K562 (cell line): ENCODE data around the gene JPT1. TPM values are rescaled to one million over a fixed set of nuclear protein-coding genes. Genes with fewer than 3 reads are reported as not detected.
A peak's percentile ranks its signal among the peaks of the same experiment; 100 is the strongest.

Experiments used
- ATF7 ChIP-seq: fragments of 450-650 bp; IDR thresholded peaks from 2 replicates; pipeline ENCODE4 v1.7.1; 2014; ENCODE audit warnings: mild to moderate bottlenecking, moderate library complexity
- BHLHE40 ChIP-seq: IDR thresholded peaks from 2 replicates; pipeline ENCODE4 v1.6.1; 2011; ENCODE audit warnings: low read length, improper control_type of control experiment
- BRF1 ChIP-seq: IDR thresholded peaks from 3 replicates; pipeline ENCODE4 v1.6.1; 2011; ENCODE audit warnings: borderline replicate concordance, mild to moderate bottlenecking; ENCODE audit not compliant: insufficient read length; ENCODE audit errors: extremely low read depth
- C11orf30 ChIP-seq: fragments of 450-650 bp; IDR thresholded peaks from 2 replicates; pipeline ENCODE4 v1.6.1; 2016; ENCODE audit warnings: low read depth, mild to moderate bottlenecking
- CSDE1 ChIP-seq, 2 experiments: fragments of 450-650 bp; IDR thresholded peaks; 2 replicates each; pipeline ENCODE4 v1.6.1; 2016; ENCODE audit warnings: mild to moderate bottlenecking in 1 of 2
- ELF1 ChIP-seq: fragments of 200-800 bp; sonication (Bioruptor generic); IDR thresholded peaks from 2 replicates; pipeline ENCODE4 v1.6.1; 2016; ENCODE audit warnings: missing genetic modification characterization, missing compliant biosample characterization
- IRF2 ChIP-seq: sonication (generic); formaldehyde crosslinking; IDR thresholded peaks from 2 replicates; pipeline ENCODE4 v1.8.1; 2022; ENCODE audit warnings: mild to moderate bottlenecking, missing genetic modification reagents
- KAT8 ChIP-seq: fragments of 450-650 bp; IDR thresholded peaks from 2 replicates; pipeline ENCODE4 v1.6.1; 2016; ENCODE audit warnings: low read depth, mild to moderate bottlenecking
- KLF16 ChIP-seq: IDR thresholded peaks from 2 replicates; pipeline ENCODE4 v1.6.1; 2016; ENCODE audit warnings: antibody characterized with exemption
- NRF1 ChIP-seq, 2 experiments: fragments of 450-650 bp; IDR thresholded peaks in 1 of 2; conservative IDR thresholded peaks in 1 of 2; 2 replicates each; pipeline ENCODE4 v1.6.1; 2014; ENCODE audit warnings: mild to moderate bottlenecking in 2 of 2
- RCOR1 ChIP-seq, 2 experiments: IDR thresholded peaks; 2 replicates each; pipeline ENCODE4 v1.6.1; 2012; ENCODE audit warnings: low read depth in 2 of 2, low read length in 2 of 2, borderline replicate concordance in 1 of 2, improper control_type of control experiment in 1 of 2
- ZBTB7A ChIP-seq: IDR thresholded peaks from 2 replicates; pipeline ENCODE4 v1.6.1; 2011; ENCODE audit warnings: low read depth, mild to moderate bottlenecking, low read length, moderate library complexity, borderline replicate concordance; ENCODE audit not compliant: control insufficient read depth
- ZNF140 ChIP-seq: fragments of 250-450 bp; sonication (Bioruptor Pico); IDR thresholded peaks from 2 replicates; pipeline ENCODE4 v1.8.0; 2021; ENCODE audit warnings: moderate library complexity, mild to moderate bottlenecking, inconsistent platforms
- ZZZ3 ChIP-seq: fragments of 450-650 bp; IDR thresholded peaks from 2 replicates; pipeline ENCODE4 v1.6.1; 2016; ENCODE audit warnings: antibody characterized with exemption, mild to moderate bottlenecking, moderate library complexity
- polyA plus RNA-seq, 8 experiments: library from polyadenylated mRNA; depleted of rRNA in 4 of 8; stranded (reverse) in 5 of 8; unstranded in 3 of 8; fragments of >200 nt; fragmentation: Nextera tagmentation in 2 of 8; fragmentation: Illumina TruSeq in 1 of 8; extraction: Ambion mirVana in 2 of 8; extraction: Trizol in 1 of 8; gene quantifications; 2 replicates each; pipeline versions ENCODE4 v1.2.1 to v1.2.3, GENCODE V29; 2011 to 2014; ENCODE audit warnings: inconsistent platforms in 1 of 8, missing spikeins in 1 of 8
- total RNA-seq, 7 experiments: library from RNA; depleted of rRNA in 6 of 7; stranded (reverse); fragments of >200 nt in 6 of 7; fragmentation: Illumina TruSeq in 2 of 7; extraction: Trizol in 2 of 7; gene quantifications; 2 replicates each; pipeline versions ENCODE4 v1.2.1 to v1.2.3, GENCODE V29; 2011 to 2021; ENCODE audit warnings: low replicate concordance in 1 of 7
- TF ChIP-seq, protein P1 (sequence below): fragments of 250-450 bp; sonication (Bioruptor Pico); IDR thresholded peaks from 2 replicates; pipeline ENCODE4 v1.8.0; 2021; ENCODE audit warnings: mild to moderate bottlenecking, moderate library complexity
- TF ChIP-seq, protein P2 (sequence below), 2 experiments: fragments of 450-650 bp in 1 of 2; sonication (generic) in 1 of 2; formaldehyde crosslinking in 1 of 2; IDR thresholded peaks; 2 replicates each; pipeline versions ENCODE4 v1.7.1 to v1.9.0; 2016 to 2022; ENCODE audit warnings: inconsistent platforms in 1 of 2, mild to moderate bottlenecking in 1 of 2, missing genetic modification reagents in 1 of 2

Gene JPT1
- total and polyA plus RNA-seq, 9 of the 15 experiments (the other 6 are each of a cell fraction or from before 2014, with no cell fraction given), result 56.7 to 292 (median 144) TPM

DNA sequence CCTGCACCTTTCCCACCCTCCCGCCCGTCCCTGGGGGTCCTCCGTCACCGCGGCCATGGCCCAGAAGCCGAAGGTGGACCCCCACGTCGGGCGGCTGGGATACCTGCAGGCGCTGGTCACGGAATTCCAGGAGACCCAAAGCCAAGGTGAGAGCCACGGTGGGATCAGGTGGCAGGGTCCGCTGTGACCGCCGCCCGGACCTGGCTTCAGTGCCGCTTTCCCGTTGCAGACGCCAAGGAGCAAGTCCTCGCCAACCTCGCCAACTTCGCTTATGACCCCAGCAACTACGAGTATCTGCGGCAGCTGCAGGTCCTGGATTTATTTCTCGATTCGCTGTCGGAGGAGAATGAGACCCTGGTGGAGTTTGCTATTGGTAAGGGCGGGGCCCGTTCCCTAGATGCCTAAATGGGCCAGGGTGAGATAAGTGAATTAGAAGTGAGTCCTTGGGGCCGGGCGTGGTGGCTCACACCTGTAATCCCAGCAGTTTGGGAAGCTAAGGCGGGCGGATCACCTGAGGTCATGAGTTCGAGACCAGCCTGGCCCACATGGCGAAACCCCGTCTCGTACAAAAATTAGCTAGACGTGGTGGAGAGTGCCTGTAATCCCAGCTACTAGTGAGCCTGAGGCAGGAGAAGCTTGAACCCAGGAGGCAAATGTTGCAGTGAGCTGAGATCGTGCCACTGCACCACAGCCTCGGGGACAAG is 43.9 kb downstream of the JPT1 start (continued):
- no peak for TF ChIP-seq C11orf30
- no peak for TF ChIP-seq ELF1 (tag)
- TF ChIP-seq, protein P1, sequence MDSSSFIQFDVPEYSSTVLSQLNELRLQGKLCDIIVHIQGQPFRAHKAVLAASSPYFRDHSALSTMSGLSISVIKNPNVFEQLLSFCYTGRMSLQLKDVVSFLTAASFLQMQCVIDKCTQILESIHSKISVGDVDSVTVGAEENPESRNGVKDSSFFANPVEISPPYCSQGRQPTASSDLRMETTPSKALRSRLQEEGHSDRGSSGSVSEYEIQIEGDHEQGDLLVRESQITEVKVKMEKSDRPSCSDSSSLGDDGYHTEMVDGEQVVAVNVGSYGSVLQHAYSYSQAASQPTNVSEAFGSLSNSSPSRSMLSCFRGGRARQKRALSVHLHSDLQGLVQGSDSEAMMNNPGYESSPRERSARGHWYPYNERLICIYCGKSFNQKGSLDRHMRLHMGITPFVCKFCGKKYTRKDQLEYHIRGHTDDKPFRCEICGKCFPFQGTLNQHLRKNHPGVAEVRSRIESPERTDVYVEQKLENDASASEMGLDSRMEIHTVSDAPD (CRISPR knock-in tag), result no peak
- TF ChIP-seq BHLHE40, result no peak
- TF ChIP-seq ATF7, result peak; percentile 25; the same call in 1 of the 2 replicates
- TF ChIP-seq ZBTB7A, result peak; percentile 13; the same call in 1 of the 2 replicates
- no peak for TF ChIP-seq KAT8
- no peak for TF ChIP-seq ZZZ3
- TF ChIP-seq NRF1 (conservative IDR thresholded peaks at IDR 0.05 in 1 of 2, IDR thresholded peaks at IDR 0.05 in 1 of 2), result no peak
- no peak for TF ChIP-seq IRF2
- no peak for TF ChIP-seq KLF16
- no peak for TF ChIP-seq ZNF140 (CRISPR knock-in tag)
- TF ChIP-seq CSDE1 (IDR thresholded peaks at IDR 0.05), result no peak
- TF ChIP-seq BRF1, result no peak
- TF ChIP-seq RCOR1 (IDR thresholded peaks at IDR 0.05; ENCODE audit: borderline replicate concordance in 1 of 2, low read depth in 2 of 2, low read length in 2 of 2), result peak in 1 of 2 experiments; percentile 62; a peak in 1 of 4 replicates
- TF ChIP-seq, protein P2, sequence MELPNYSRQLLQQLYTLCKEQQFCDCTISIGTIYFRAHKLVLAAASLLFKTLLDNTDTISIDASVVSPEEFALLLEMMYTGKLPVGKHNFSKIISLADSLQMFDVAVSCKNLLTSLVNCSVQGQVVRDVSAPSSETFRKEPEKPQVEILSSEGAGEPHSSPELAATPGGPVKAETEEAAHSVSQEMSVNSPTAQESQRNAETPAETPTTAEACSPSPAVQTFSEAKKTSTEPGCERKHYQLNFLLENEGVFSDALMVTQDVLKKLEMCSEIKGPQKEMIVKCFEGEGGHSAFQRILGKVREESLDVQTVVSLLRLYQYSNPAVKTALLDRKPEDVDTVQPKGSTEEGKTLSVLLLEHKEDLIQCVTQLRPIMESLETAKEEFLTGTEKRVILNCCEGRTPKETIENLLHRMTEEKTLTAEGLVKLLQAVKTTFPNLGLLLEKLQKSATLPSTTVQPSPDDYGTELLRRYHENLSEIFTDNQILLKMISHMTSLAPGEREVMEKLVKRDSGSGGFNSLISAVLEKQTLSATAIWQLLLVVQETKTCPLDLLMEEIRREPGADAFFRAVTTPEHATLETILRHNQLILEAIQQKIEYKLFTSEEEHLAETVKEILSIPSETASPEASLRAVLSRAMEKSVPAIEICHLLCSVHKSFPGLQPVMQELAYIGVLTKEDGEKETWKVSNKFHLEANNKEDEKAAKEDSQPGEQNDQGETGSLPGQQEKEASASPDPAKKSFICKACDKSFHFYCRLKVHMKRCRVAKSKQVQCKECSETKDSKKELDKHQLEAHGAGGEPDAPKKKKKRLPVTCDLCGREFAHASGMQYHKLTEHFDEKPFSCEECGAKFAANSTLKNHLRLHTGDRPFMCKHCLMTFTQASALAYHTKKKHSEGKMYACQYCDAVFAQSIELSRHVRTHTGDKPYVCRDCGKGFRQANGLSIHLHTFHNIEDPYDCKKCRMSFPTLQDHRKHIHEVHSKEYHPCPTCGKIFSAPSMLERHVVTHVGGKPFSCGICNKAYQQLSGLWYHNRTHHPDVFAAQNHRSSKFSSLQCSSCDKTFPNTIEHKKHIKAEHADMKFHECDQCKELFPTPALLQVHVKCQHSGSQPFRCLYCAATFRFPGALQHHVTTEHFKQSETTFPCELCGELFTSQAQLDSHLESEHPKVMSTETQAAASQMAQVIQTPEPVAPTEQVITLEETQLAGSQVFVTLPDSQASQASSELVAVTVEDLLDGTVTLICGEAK (IDR thresholded peaks at IDR 0.05), result no peak; the same call in 1 of the 2 replicates
- TF ChIP-seq, protein P2 (CRISPR knock-in tag; IDR thresholded peaks at IDR 0.05), result no peak
